ENCODE measurements around the gene NUBP1. TPM values are rescaled to one million over a fixed set of nuclear protein-coding genes. Genes with fewer than 3 reads are reported as not detected.

Gene NUBP1
- polyA plus RNA-seq, 1 donor (not counting 4 experiments of a cell fraction or from before 2014, with no cell fraction given): 22.2 TPM

GRCh38 chr16:10817963-10818941, 74.6 kb downstream of the NUBP1 start, which contains the start of gene TVP23A:
Gene TVP23A, minus strand, starts transcription at chr16:10818794. Its CDS starts 301 bp downstream, at chr16:10818493.
- Histone ChIP-seq H3K27me3 (ENCODE audit: control insufficient read depth, extremely low read depth, insufficient read depth, low read length) (peaks cover 4% of the 10 kb centered on the region), H2AFZ (ENCODE audit: control insufficient read depth, low read length) (no peak within 1 kb of the TSS), H3K4me1 (ENCODE audit: control insufficient read depth, extremely low read depth, insufficient read depth, low read length) (no peaks in the 10 kb centered on the region), H3K9ac (ENCODE audit: control insufficient read depth, extremely low read depth, insufficient read depth, low read length) (no peak within 1 kb of the TSS), H3K79me2 (ENCODE audit: control insufficient read depth, insufficient read depth, low read length) (no peaks in the 10 kb centered on the region), H3K4me2 (ENCODE audit: control insufficient read depth, extremely low read depth, insufficient read depth, low read depth, low read length) (no peak within 1 kb of the TSS), H3K36me3 (ENCODE audit: control insufficient read depth in 2 of 2, extremely low read depth in 1 of 2, insufficient read depth in 2 of 2, low read length in 2 of 2) (no peaks in the 10 kb centered on the region), H4K20me1 (ENCODE audit: control insufficient read depth, extremely low read depth, insufficient read depth, low read length) (no peaks in the 10 kb centered on the region), H3K9me1 (ENCODE audit: control insufficient read depth, extremely low read depth, insufficient read depth, low read length) (no peaks in the 10 kb centered on the region), H3K4me3 (ENCODE audit: control insufficient read depth in 2 of 3, extremely low read depth in 1 of 3, insufficient read depth in 2 of 3, low read depth in 1 of 3, low read length in 3 of 3) (no peak within 1 kb of the TSS), H3K9me3 (ENCODE audit: control insufficient read depth, low read depth, low read length) (no peaks in the 10 kb centered on the region), H3K27ac (ENCODE audit: control insufficient read depth, insufficient read depth, low read length) (no peak within 1 kb of the TSS)
- TF ChIP-seq CTCF (optimal IDR thresholded peaks at IDR 0.05 in 1 of 3, IDR thresholded peaks at IDR 0.05 in 1 of 3, conservative IDR thresholded peaks at IDR 0.05 in 1 of 3; ENCODE audit: extremely low read depth in 1 of 3, insufficient read depth in 2 of 3, low read length in 3 of 3) (no peak), EZH2 (IDR thresholded peaks at IDR 0.05; ENCODE audit: low read length) (peak; percentile 20)
- no peak for FAIRE-seq
- dilution Hi-C loops (cut with MboI; ENCODE audit: extremely low pct_ligation_motif_present, low sequenced_read_pairs): no loop called here
- no peak for DNase-seq (ENCODE audit: low read depth, low spot score)

Small RNA genes lying within 50 kb of the gene (small RNA-seq; reads per million reads assigned to genes)
- gene MTND4LP24 (ENCODE audit: insufficient read length in 3 of 3, low read depth in 3 of 3, low replicate concordance in 1 of 3) (0 reads per million in 3 experiments), gene MTND6P33 (ENCODE audit: insufficient read length in 3 of 3, low read depth in 3 of 3, low replicate concordance in 1 of 3) (0 reads per million in 3 experiments)

Other genes starting within 250 kb of the NUBP1 start
- 14.7 to 19.6 TPM (median 19.1 TPM) in 3 replicates for gene EMP2, start 163.2 kb upstream of the NUBP1 start, polyA plus RNA-seq
- gene TEKT5, start 48.9 kb upstream of the NUBP1 start, polyA plus RNA-seq: 0.08 to 0.23 TPM in 2 of 3 replicates, not detected in the other
- not detected in 3 replicates for gene TVP23A, start 75.0 kb downstream of the NUBP1 start, polyA plus RNA-seq
- gene CIITA, start 133.4 kb downstream of the NUBP1 start, polyA plus RNA-seq: 0.02 to 0.12 TPM (median 0.05 TPM) in 3 replicates
- gene DEXI, start 198.6 kb downstream of the NUBP1 start, polyA plus RNA-seq: 25.9 to 51.8 TPM (median 32.5 TPM) in 3 replicates
- 8.5 to 14.6 TPM (median 9.5 TPM) in 3 replicates for gene CLEC16A, start 200.7 kb downstream of the NUBP1 start, polyA plus RNA-seq